ENCODE results near the gene MACF1.
"Not testable (repeated sequence)": the region's sequence is repeated elsewhere in the genome, so short reads cannot be mapped to it uniquely, and the experiment has no call there.

The MACF1 gene

DNA sequence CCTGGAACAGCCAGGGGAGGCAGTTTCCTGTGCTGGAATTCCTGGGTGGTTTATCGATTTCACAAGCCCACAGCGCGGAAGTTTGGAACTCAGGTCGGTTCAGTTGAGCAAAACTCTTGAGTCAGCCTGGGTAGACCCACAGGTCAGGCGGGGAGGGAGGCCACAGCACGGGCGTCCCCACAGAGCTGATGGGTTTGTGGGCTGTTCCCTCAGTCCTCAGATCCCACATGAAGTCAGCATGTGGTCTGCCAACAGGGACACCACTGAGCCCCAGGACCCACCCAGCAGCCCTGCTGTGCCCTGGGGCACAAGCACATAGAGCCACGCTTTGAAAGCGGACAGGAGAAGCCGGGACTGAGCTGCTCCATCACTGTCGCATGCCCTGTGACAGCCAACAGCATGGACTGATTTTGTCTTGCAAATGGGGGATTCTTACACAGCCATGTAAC, 304.4 kb downstream of the MACF1 start:
- no peak for TF ChIP-seq CTCF (IDR thresholded peaks at IDR 0.05; ENCODE audit: low read length, missing control alignments)
- no peak overlapping the region for H3K4me3 ChIP-seq (replicated peaks; ENCODE audit: low read depth, low read length)
- DNase-seq (ENCODE audit: low read depth), result peak; percentile 72

- H3K4me3 ChIP-seq (replicated peaks; ENCODE audit: low read depth, low read length), result no peak overlapping the region
- TF ChIP-seq CTCF (IDR thresholded peaks at IDR 0.05; ENCODE audit: low read length, missing control alignments), result no peak
- peak; percentile 64 for DNase-seq (ENCODE audit: low read depth)
These were observed 305.0 kb downstream of the MACF1 start for GRCh38 chr1:39509360-39510009.

DNA sequence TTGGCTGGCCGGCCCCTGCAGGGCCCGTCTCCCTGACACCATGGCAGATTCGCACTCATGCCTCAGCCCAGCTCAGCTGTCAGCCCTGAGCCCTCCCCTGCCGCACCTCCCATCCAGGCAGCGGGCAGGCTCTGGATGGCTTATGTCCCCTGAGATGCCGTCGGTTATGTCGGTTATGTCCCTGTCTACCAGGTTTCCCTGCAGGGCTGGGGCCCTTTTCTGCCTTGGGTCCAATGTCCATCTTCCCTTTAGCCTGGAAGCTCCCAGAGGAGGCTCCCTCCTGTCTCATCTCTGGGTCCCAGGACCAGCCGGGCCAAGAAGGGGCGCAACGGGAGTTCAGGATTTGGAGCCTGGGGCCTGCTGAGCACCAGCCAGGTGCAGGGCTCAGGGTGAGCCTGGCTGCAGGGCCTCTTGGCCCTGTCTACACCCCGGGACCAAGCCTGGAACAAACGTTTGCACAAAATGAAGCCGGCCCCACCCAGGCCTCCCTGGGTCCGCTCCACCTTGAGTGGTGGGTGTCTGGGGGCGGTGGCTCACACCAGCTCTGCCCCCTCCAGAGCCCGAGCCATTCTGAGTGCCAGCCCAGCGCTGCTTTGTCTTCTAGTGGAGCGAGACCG, 306.2 kb downstream of the MACF1 start:
- H3K4me3 ChIP-seq (replicated peaks; ENCODE audit: low read depth, low read length); DNase-seq (ENCODE audit: low read depth): not testable (repeated sequence)

DNA sequence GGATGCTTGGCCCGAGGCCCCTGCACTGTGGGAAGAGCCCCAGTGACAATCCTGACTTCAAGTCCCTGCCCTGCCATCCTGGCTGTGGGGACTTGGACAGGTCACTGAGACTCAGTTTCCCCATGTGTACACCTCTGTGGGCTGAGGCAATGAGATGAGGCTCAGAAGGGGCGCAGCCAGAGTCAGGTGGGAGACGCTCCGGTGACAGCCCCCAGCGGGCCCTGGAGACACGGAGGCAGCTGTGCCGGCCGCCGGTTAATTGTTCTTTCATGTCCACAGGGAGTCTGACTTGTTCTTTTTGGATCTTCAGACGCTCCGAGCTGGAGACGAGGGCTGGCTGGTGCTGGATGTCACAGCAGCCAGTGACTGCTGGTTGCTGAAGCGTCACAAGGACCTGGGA, 307.0 kb downstream of the MACF1 start:
- not testable (repeated sequence) for DNase-seq (ENCODE audit: low read depth); H3K4me3 ChIP-seq (replicated peaks; ENCODE audit: low read depth, low read length)

DNA sequence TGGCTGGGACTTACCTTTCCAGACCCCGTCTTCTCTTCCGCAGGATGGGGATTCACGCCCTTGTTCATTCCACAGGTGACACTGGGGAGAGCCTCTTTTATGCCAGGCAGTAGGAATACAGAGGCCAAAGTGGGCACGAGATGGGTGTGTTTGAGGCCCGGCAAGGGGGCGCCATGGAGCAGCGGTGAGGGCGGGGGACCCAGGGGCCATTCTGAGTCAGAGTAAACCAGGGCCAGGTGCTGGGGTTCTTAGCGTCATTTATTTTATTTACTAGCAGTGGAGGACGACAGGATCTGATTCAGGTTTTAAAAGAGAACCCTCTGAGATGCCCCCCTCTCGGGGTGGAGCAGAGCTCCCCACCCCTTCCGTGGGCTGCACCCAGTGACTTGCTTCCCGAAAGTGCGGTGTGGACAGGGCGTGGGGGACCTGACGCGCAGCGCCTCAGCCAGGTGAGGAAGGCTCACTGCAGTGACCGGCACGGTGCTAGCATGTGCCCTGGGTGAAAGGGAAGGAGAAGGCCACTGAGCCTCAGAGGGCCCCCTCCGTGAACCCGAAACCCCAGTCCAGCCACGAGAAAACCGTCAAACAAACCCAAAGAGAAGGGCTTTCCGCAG, 307.8 kb downstream of the MACF1 start:
- H3K4me3 ChIP-seq (replicated peaks; ENCODE audit: low read depth, low read length), result not testable (repeated sequence)

GRCh38 chr1:39514710-39515124, 310.2 kb downstream of the MACF1 start:
- not testable (repeated sequence) for DNase-seq (ENCODE audit: low read depth); H3K4me3 ChIP-seq (replicated peaks; ENCODE audit: low read depth, low read length)

More for the DNA sequence above, 307.8 kb downstream of the MACF1 start:
- DNase-seq (ENCODE audit: low read depth), result not testable (repeated sequence)

DNA sequence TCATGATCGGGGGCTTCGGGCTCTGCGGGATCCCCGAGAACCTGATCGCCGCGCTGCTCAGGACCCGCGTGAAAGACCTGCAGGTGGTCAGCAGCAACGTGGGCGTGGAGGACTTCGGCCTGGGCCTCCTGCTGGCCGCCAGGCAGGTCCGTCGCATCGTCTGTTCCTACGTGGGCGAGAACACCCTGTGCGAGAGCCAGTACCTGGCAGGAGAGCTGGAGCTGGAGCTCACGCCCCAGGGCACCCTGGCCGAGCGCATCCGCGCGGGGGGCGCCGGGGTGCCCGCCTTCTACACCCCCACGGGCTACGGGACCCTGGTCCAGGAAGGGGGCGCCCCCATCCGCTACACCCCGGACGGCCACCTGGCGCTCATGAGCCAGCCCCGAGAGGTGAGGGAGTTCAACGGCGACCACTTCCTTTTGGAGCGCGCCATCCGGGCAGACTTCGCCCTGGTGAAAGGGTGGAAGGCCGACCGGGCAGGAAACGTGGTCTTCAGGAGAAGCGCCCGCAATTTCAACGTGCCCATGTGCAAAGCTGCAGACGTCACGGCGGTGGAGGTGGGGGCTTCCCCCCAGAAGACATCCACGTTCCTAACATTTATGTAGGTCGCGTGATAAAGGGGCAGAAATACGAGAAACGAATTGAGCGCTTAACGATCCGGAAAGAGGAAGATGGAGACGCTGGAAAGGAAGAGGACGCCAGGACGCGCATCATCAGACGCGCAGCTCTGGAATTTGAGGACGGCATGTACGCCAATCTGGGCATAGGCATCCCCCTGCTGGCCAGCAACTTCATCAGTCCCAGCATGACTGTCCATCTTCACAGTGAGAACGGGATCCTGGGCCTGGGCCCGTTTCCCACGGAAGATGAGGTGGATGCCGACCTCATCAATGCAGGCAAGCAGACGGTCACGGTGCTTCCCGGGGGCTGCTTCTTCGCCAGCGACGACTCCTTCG, 310.9 kb downstream of the MACF1 start:
- DNase-seq (ENCODE audit: low read depth), result peak; percentile 57
- H3K4me3 ChIP-seq (replicated peaks; ENCODE audit: low read depth, low read length), result peak overlapping the region; percentile 42

- not testable (repeated sequence) for DNase-seq (ENCODE audit: low read depth); H3K4me3 ChIP-seq (replicated peaks; ENCODE audit: low read depth, low read length)
These were observed 312.3 kb downstream of the MACF1 start for GRCh38 chr1:39516841-39517240.

DNA sequence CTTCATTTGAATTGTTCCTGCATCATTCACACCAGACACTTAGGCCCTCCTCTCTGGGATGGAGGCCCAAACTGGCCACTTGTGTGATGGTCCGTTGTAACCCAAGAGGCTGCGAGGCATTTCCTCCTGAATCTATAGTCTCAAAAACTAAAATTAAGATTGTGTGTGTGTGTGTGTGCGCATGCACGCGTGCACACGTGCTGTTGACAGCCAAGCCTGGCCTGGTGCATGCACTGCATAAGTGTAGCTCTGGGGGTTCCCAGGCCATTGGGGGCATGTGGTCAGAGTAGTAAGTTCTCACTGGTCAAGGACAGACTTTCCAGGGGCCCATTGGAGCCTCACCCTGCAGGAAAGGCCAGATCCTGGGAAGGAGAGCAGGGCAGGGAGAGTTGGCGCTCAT, 313.4 kb downstream of the MACF1 start:
- DNase-seq (ENCODE audit: low read depth), result not testable (repeated sequence)

GRCh38 chr1:39519376-39519775, 314.9 kb downstream of the MACF1 start:
- not testable (repeated sequence) for DNase-seq (ENCODE audit: low read depth); H3K4me3 ChIP-seq (replicated peaks; ENCODE audit: low read depth, low read length)

More for the DNA sequence above, 313.4 kb downstream of the MACF1 start:
- not testable (repeated sequence) for H3K4me3 ChIP-seq (replicated peaks; ENCODE audit: low read depth, low read length)

DNA sequence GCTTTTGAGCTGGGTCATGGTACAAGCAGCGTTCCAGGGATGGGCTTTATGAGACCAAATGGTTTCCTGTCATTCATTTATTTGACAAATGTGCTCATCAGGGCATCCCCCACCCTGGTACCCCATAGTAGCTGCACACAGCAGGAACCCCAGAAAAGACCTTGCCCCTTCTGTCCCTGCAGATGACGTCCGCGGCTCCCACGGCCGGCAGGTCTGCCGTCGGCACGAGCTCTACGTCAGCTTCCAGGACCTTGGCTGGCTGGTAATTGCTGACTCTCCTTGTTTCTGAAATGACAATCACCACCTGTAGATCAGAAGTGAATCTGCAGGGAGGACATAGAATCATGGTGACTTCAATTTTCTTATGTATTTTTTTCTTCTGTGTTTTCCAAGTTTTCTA, 317.7 kb downstream of the MACF1 start:
- not testable (repeated sequence) for H3K4me3 ChIP-seq (replicated peaks; ENCODE audit: low read depth, low read length); DNase-seq (ENCODE audit: low read depth)
